Middle frontal gyrus (tissue), 1 donor: ENCODE data around the gene HSPB8.

Experiments
- DNase-seq: peaks from one replicate; pipeline ENCODE4 v3.0.0-alpha.2; 2015; ENCODE audit warnings: low spot score; ENCODE audit errors: extremely low spot score

HSPB8 gene, protein sequence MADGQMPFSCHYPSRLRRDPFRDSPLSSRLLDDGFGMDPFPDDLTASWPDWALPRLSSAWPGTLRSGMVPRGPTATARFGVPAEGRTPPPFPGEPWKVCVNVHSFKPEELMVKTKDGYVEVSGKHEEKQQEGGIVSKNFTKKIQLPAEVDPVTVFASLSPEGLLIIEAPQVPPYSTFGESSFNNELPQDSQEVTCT

DNA sequence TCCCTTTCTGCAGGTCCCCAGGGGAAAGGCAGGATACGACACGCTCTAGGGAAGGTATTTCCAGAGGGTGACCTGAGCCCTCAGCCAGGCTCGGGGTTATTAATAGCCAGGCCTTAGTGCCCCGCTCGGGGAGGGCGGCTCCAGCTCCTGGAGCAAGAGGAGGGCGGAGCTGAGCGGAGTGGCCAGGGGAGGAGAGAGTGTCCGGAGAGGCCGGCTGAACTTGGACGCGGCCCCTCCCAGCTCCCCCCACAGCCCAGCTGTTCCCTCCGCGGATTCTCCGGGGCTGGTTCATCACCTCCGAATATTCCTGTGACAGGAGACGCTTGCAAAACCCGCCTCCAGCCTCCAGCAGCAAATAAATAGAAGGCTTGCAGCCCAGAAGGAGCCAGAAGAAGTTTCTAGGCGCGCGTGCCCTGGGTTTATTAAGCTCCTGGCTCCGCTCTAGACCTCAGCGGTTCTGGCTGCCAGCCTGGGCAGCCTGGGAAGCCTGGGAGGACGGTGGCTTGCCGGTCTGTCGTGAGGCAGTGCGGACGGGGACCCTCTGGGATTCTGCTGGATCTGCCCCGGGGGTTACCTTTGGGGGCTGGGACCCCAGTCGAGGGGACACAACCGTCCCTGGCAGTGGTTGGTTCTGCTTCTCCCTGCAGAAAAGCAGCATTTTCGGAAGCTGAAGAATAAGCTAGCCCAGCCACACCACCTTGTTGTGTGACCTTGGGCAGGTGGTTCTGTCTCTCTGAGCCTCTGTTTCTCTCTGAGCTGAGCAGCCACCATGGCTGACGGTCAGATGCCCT is at the start of gene HSPB8:
Gene HSPB8 (plus strand): TSS at position 388 of the 791 bp plus-strand sequence. CDS start 382 bp downstream, at position 770.
- no peak for DNase-seq

DNA sequence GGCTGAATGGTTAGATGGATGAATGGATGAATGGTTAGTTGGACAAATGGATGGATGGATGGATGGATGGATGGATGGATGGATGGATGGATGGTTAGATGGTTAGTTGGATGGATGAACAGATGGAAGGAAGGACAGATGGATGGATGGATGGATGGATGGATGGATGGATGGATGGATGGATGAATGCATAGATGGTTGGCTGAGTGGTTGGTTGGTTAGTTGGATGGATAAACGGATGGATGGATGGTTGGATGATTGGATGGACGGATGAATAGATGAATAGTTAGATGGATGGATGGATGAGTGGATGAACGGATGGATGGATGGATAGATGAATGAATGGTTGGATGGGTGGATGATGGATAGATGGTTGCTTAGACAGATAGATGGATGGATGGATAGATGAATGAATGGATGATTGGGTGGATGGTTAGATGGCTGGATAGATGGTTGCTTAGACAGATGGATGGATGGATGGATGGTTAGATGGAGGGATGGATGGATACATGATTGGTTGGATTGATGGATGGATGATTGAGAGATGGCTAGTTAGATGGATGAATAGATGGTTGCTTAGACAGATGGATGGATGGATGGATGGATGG is 48.8 kb upstream of the HSPB8 start:
- DNase-seq, result no peak

DNA sequence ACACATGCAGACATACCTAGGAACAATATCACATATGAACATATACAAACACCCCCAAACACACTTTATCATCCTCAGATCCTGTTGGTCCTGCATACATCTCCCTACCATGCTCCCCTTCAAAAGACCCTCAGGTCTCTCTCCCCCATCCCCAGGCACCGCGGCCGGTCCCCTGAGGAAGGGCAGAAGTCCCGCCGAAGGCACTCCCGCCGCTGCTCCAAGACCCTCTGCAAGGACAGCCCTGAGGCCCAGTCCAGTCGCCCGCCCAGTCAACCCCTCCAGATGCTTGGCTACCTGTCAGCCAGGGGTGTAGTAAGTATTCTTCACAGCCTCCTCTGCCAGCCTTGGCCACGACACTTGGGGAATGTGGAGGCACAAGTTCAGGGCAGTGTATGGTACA is 48.2 kb upstream of the HSPB8 start:
- no peak for DNase-seq

DNA sequence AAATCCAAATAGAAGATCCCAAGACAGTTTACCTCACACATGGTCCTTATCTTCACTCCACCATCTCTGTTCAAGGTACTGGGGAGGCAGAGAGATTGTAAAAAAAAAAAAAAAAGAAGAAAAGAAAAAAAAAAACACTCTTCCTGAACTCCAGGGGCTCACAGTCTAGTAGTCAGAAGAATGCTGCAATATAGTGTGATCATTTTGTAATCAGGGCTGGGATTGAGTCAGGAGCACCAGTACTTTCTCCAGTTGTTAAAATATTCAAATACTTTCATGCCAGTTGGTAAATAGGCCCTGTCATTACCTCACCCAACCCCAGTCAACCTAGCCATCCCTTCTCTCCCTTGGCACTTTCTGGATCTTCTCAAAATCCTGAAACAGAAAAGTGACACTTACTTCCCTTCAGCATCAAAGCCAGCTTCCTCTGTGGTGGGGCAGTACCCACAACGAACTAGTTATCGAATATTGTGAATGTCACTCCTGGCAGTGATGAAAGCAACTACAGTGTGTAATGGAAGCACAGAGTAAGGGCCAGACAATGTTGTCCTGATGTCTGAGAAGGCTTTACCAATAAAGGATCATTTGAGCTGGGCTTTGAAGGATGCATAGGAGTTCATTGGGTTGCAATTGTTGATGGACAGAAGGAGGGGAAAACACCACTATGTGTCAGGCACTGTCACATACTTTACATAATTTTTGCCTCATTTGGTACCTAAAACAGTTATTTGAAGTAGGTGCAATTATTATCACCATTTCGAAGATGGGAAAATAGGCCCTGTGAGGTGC is 44.3 kb upstream of the HSPB8 start:
- DNase-seq, result no peak

DNA sequence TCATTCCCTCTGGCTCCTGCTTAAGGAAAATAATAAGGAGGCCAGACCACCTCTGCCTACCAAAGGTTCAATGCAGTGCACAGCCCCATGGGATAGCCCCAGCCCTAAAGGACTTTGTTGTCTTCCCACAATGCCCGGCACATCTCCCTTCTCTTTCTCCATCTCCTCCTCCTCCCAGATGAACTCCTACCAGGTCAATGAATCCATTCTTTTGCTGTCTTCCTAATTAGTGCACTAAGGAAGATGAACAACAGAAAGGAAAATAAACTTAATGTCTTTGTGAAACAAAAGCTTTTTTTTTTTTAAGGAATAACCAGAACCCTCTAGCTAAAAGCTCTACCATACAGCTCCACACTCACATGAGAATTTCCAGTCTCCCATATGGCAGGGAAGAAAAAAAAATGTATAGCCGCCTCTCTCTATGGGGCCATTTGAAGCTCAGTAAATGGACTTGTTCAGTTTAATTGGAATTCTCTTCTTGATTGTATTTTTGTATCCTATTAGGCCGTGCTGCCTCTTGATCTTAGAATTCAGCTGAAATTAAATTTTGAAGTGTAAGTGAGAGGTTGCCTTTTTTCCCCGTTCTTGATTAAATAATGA is 41.8 kb upstream of the HSPB8 start:
- no peak for DNase-seq

DNA sequence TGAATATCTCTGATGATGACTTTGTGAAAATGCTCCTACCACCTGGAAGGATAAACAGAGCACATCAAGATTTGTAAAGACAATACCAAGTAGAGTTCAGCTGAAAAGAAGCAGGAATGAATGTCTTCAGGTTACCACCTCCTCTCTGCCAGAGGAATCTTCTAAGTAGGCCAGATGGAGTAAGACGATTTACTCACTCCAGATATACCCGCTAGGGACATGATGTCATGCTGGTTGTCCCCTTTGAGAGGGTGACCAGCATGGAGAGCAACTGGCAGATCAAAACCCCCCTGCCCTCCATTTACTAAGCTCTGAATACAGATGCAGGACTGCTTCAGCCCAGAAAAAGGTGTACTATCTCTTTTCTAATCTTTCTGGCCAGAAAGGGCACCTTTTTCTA is 39.3 kb upstream of the HSPB8 start:
- no peak for DNase-seq

DNA sequence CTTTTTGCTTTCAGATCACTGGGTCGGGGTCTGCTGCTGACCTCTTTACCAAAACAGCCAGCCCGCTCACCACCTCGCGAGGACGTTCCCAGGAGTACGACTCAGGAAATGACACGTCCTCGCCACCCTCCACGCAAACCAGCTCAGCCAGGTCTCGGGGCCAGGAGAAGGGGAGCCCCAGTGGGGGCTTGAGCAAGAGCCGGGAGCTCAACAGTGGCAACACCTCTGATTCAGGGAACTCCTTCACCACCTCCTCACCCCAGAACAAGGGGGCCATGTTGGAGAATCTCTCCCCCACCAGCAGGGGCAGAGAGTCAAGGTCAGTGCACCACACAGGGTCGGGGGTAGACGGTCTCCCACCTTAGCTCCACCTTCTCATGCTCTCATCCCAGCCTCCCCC is 33.4 kb upstream of the HSPB8 start:
- DNase-seq, result no peak

DNA sequence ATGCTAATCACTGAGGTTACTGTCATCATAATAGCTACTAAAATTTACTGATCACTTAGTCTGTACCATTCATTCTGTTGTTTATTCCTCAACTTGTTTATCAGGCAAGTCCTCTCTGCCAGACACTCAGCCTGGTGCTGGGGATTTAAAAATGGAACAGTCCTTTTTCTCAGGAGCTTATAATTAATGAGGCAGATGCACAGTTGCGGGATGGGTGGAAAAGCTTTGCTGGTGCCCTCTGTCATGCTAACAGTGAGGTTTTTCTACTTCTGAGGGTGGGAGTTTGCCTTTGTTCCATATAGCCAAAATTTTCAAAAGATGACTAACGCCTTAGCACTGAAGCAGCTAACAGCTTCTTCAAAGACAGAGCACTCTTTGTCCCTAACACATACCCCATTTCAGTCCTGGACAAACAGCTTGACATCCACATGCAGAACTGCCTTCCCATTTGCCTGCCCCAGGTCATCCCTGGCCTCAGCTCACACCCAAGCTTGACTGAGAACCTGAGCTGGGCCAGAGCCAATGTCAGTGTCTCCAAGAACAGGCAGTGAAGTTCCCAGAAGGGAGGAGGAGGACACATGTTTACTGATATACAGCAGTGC is 30.8 kb upstream of the HSPB8 start:
- no peak for DNase-seq

DNA sequence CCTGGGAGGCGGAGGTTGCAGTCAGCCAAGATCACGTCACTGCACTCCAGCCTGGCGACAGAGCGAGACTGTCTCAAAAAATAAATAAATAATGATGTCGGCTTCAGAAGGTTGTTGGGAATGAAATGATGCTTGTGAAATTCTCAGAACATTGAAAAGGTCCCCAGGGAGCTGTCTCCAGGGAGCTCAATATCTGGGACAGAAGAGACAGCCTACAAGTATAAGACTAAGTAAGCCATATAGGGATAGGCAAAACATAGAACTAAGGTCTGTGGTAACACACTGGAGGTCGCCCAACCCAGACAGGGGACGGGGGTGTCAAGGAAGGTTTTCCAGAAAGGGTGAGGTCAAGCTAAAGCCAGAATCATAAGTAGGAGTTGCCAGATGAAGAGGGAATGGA is 29.5 kb upstream of the HSPB8 start:
- DNase-seq, result no peak

DNA sequence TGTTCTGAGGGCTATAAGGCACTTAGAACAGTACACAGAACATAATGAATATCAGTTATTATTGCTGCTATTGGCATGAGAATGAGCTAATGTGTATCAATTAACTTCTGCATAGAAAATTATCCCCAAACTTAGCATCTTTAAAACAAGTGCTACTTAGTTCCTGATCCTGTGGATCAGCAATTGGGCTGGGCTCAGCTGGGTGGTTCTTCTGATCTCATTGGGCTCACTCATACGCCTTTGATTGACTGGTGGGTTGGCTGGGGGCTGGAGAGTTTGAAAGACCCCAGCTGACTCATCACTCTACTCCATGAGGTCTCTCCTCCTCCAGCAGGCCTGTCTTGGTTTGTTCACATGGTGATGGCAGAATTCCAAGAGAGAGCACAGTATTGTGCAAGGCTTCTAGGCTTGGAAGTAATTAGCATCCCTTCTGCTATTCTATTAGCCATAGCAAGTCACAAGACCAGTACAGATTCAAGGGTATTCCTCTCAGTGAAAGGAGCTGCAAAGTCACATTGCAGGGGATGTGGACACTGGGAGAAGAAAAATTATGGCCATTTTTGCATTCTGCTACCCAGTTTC is 27.2 kb upstream of the HSPB8 start:
- no peak for DNase-seq

DNA sequence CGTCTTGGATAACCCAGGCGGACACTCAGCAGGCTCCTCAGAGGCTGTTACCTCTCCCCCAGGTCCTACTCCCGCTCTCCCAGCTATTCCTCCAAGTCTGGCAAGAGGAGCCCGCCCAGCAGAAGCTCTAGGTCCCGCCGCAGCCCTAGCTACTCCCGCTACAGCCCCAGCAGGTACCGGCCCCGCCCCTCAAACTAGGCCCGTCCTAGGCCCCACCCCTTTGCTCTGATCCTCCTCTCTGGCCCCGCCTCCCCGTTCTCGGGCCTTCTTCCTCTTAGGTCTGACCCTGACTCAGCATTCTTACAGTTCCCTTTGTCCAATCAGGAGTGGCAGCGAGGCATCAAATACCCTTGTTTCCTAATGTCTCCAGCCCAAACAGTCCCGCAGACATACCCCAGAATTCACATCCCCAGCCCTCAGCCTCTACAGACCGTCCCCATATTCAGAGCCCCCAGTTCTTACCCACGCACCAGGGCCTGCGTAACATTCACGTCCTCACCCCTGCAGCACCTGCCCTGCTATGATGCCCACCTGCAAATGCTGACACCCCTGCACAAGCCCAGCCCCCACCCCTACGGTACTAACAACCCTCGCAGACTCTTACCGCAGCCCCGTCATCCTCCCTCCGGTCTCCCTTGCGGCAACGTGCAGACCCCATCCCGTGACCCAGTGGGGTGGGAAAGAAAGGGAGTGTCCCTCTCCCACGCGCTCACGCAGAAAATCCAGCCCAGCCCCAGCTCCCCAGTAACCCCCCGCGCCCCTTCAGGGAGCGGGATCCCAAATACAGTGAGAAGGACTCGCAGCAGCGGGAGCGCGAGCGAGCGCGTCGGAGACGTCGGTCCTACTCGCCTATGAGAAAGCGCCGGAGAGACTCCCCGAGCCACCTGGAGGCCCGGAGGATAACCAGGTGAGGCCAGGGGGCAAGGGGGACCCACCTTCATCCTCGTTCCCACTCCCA is 25.0 kb upstream of the HSPB8 start:
- DNase-seq, result no peak

DNA sequence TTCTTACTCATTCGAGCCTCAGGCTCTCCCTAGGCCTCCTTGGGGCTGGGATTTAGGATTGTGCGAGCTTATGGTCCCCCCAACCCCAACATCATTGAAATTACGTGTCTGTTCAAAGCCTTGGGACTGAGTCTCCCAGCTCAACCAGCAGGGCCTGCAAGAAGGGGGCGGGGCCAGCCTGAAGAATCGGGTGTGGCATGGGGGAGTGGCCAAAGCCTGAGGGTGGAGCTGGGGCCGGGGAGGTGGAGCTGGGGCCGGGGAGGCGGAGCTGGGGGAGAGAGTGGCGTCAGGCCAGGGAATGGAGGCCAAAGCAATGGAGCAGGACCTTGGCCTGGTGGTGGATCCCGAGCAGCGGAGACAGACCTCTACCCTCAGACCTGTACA is 24.3 kb upstream of the HSPB8 start:
- no peak for DNase-seq

DNA sequence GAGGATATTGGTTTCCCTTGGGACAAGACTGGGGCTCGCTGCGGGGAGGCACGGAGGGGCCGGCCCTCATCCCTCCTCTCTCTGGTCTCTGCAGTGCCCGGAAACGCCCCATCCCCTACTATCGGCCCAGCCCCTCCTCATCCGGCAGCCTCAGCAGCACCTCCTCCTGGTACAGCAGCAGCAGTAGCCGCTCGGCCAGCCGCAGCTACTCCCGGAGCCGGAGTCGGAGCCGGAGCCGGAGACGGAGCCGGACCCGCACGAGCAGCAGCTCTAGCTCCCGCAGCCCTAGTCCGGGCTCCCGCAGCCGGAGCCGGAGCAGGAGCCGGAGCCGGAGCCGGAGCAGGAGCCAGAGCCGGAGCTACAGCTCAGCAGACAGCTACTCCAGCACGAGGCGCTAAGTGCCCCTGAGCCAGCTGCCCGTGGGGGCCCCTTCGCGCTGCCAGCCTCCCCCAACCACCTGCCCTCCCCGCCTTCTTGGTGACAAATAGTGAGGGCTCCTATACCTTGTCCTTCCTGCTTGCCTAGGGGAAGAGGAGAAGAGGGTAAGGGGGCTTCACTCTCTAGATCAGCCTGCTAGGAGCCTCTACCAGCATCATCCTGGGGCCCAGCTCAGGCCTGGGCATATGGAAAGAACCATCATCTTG is 22.2 kb upstream of the HSPB8 start:
- DNase-seq, result no peak

DNA sequence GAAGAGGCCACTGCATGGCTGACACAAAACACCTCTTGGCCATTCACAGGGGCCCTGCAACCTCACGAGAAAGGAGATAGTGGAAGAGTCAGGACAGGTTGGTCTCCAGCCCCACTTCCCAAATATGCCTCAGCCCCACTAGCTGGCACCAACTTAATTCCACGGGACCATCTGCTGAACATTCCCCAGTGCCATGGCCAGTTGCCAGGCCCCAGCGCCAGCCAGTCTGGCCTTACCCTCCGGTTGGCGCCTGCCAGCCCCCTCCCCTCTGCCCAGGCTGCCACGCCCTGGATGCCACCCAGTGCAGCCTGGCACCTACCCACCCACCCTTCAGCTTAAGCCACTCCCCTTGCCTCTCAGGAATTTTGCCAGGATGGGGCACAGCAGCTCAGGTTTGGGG is 21.2 kb upstream of the HSPB8 start:
- DNase-seq, result no peak

DNA sequence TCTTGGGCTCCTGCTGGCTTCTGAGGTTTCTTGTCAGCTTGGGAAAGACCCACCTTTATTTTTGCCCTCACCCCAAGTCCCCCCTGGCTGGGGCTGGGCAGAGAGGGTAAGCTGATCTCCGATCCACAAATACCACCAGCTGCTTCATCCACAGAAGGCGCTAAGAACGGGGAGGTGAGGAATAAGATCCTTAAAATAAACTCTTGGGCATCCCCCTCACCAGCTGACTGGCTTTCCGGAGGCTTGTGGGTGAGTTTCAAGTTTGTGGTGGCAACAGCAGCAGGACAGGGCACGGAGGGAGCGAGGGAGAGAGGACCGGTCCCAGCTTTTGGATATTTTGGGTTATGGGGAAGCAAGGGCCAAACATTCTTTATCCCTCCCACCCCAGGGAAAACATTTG is 20.8 kb upstream of the HSPB8 start:
- peak; percentile 56 for DNase-seq

DNA sequence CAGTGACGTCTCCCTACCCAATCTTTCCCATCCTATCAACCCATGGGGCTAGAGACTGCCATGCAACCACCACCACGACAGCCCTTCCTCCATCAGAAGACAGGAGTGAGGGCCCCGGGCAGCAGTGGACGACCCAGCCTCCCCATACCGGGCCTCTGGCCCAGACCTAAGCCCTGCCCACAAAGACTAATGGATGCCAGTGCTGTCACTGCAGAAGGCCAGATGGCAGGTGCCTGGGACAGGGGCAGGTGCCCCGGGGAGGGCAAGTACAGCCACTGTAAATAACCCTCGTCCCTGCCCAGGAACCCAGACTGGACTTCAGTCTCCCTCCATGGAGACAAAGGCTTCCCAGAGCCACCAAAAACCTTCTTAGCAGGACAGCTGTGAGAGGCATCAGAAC is 20.3 kb upstream of the HSPB8 start:
- no peak for DNase-seq

DNA sequence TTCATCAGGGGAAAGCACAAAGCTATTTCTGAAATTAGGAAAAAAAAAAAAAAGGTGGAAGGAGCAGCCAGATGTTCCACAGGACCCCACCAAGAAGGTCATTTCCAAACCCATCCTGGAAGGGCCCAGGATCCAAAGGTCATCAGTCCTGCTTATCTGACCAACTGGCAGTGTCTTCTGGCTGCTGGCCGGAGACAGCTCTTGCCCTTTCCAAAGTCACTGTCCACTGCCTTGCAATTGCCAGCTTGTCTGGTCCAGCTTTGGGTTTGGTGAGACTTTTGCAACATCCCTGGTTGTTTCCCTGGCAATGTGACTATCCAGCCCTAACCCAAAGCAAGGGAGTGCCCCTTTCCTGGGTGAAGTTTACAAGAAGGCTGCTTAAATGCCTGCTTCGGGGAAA is 18.9 kb upstream of the HSPB8 start:
- no peak for DNase-seq

DNA sequence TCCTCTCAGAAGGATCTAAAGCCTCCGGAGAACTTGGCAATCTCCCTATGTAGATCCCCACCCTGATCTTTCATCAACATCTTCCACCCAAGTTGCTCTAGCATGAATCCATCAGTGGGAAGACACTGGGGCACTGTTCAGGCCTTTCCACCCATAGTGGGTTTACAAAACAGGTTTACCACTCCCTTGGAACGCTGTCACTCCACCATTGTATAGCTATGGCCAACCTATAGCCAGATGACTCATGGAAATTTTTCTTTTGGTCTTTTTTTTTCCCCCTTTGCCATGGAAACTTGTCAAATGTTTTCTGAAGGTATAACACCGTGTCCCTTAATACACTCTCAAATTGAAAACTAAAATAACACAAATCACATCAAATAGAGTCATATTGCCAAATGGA is 10.8 kb upstream of the HSPB8 start:
- no peak for DNase-seq

DNA sequence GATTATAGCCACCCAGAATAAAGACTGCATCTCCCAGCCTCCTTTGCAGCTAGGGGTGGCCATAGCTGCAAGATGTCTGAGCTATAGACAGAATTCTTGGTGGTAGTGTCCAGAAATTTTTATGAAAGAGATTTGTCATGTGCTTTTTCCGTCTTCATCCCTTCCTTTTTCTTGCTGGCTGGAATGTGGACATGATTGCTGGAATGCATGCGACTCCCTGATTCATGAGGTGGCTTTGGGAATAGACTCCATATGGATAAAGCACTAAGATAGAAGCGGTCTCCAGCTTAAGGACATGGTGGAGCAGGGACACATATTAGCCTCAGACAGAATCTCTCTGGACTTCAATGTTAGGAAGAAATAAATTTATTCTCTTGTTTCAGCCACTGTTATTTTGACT is 10.0 kb upstream of the HSPB8 start:
- no peak for DNase-seq
